CD4-positive, alpha-beta T cell treated with Interleukin-4 for 1 hour (primary cell): ENCODE results near the gene ZNF862.
A peak's percentile ranks its signal among the peaks of the same experiment; 100 is the strongest.

Source experiments
- DNase-seq, 2 donors: peaks; one replicate each; pipeline ENCODE4 v3.0.0-alpha.2; 2020 to 2022

Gene ZNF862

DNA sequence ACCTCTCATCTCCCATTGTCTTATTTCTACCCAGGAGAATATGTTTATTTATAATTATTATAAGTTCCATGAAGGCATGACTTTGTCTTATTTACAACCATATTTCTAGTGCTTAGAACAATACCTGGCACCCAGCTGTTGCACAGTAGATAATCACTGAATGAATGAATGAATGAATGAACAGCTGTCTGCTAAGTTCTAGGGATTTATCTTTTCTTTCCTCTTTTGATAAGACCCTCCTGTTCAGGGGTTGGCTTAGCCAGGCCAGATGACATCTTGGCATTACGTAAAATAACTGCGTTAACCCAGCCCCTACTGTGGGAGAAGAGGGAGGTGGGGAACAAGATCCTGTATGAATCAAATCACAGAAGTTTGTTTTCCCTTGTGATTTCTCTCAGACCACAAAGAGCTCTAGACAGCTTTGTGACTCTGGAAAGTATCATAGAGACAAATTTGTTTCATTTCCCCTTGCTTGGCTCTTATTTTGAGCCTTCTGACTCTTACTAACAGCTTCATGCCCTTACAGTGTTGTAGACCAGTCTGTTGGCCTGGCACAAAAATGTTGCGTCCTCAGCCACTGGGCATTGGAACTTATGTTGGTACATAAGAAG lies 8.4 kb downstream of the ZNF862 start:
- DNase-seq = no peak

DNA sequence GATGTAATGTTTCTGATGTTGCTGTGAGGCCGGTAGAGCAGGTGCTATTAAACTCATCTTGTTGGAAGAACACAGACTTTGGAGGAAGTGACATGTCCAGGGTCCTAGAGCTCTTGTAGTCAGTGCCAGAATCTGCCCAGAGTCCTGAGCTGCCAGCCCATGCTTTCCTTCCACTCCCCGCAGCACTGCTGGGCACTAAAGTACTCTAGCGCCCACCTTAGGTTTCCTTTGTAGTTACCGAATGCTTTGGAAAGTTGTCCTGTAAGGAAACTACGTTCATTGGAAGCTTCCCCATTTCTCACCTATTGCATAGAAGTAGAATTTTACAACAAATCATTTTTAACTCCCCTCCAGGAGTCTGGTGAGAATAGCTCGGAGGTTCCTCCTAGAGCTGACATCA lies 11.0 kb downstream of the ZNF862 start:
- DNase-seq = no peak

DNA sequence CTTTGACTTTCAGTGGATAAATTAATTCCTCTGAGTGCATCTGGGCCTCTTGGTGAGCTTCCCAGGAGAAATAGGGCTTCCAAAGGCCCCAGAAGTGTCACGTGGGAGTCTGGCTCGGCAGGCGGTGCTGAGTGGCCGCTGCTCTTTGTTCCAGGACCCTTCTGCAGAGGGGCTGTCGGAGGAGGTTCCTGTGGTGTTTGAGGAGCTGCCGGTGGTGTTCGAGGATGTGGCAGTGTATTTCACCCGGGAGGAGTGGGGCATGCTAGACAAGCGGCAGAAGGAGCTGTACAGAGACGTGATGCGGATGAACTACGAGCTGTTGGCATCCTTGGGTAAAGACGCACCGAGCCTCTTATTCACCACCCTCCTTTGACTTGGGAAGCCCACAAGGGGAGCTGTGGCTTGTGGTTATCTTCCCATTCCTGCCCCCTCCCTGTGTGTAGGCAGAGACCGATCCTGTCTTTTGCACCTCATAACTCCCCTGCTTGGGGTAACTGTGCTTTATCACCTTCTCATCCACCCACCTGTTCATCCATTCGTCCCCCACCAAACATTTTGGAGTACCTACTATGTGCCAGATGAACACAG lies 11.9 kb downstream of the ZNF862 start:
- DNase-seq = no peak

DNA sequence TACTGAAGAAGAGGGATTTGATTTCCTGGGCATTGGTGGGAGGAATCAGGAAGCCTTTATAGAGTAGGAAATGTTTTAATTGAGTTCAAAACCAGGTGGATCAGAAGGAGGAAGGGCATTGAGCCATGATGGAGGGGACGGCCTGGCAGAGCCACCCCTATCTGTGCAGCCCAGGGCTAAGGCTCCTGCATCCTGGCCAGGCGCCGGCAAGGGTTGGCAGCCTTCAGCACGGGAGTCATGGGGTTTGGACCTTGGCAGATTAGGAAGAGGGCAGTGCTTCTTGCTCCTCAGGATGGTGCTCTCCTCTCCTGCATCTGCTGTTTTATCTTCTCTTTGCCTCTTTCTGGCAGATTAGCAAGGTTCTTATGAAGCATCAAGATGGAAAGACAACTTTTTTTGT lies 12.5 kb downstream of the ZNF862 start:
- DNase-seq = no peak

GRCh38 chr7:149851449-149851848 lies 13.3 kb downstream of the ZNF862 start:
- no peak for DNase-seq

- no peak for DNase-seq
These were observed 15.0 kb downstream of the ZNF862 start for GRCh38 chr7:149853157-149853556.

DNA sequence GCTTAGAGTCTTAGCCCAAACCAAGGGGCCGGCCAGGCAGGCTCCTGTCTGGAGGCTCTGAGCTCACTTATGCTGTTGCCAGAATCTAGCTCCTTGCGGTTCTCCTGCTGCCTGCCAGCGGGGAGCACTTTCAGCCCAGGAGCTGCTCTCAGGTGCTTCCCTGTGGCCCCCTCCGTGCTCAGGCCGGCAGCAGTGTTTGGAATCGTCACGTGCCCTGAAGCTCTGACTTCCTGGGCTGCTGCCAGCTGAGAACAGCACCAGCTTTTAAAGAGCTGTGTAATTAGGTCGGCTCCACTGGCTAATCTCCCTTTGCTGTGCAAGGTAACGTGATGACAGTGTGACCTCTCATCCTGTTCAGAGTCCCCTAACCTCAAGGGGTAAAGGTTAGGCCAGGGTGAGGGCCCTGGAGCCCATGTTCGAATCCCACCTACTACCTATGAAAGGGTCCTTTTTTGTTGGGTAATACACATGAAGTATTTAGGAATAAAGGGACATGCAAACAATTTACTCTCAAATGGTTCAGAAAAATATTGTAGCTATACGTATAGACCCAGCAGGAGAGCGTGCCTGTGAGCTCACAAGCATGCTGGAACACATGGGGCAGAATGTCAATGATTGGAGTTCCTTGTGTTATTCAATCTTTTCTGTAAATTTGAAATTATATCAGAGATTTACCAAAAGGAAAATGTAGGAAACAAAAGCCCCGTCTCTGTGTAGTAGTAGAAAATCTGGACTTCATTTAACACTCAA lies 16.6 kb downstream of the ZNF862 start:
- peak in 1 of 2 donors; percentile 39 for DNase-seq

GRCh38 chr7:149855361-149856305 lies 17.5 kb downstream of the ZNF862 start:
- DNase-seq = no peak

- DNase-seq = peak in 1 of 2 donors; percentile 35
These were observed 18.4 kb downstream of the ZNF862 start for GRCh38 chr7:149856583-149856982.

GRCh38 chr7:149859369-149859768 lies 21.2 kb downstream of the ZNF862 start:
- no peak for DNase-seq

DNA sequence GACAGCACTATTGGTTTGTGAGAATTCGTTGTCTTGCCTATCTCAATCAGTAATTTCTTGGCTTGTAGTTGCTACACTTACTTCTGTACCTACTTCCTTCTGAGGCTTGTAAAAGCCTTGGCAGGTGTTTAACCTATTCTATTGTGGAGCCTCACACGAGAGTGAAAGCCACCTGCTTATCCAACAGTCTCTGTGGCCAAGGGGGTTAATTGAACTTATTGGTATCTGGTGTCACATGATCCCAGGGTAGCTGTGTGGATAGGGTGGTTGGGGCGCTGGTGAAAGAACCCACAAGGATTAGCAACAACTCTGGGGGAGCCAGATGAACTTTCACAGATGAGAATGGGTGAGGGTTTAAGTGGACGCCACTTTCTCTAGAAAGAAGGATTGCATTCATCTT lies 21.7 kb downstream of the ZNF862 start:
- DNase-seq = no peak

DNA sequence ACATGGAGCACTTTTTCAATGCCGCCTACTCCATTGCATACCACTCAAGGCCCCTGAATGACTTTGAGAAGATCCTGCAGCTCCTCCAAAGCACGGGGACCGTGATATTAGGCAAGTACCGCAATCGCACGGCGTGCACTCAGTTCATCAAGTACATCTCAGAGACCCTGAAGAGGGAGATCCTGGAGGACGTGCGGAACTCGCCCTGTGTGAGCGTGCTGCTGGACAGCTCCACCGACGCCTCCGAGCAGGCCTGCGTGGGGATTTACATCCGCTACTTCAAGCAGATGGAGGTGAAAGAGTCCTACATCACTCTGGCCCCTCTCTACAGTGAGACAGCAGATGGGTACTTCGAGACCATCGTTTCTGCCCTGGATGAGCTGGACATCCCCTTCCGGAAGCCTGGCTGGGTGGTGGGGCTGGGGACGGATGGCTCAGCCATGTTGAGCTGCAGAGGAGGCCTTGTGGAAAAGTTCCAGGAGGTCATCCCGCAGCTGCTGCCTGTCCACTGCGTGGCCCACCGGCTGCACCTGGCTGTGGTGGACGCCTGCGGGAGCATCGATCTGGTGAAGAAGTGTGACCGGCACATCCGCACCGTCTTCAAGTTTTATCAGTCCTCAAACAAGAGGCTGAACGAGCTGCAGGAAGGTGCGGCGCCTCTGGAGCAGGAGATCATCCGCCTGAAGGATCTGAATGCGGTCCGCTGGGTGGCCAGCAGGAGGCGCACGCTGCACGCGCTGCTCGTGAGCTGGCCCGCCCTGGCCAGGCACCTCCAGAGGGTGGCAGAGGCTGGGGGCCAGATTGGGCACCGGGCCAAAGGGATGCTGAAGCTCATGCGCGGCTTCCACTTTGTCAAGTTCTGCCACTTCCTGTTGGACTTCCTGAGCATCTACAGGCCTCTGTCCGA lies 22.9 kb downstream of the ZNF862 start:
- DNase-seq = no peak

GRCh38 chr7:149861728-149862045 lies 23.5 kb downstream of the ZNF862 start:
- DNase-seq = no peak

DNA sequence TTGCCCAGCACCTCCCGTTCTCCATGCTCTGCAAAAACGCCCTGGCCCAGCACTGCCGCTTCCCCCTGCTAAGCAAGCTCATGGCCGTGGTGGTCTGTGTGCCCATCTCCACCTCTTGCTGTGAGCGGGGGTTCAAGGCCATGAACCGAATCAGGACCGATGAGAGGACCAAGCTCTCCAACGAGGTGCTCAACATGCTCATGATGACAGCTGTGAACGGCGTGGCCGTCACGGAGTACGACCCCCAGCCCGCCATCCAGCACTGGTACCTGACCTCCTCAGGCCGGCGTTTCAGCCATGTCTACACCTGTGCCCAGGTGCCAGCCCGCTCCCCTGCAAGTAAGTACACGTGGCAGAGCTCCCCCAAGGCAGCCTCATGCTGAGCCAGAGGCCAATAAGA lies 24.0 kb downstream of the ZNF862 start:
- no peak for DNase-seq

GRCh38 chr7:149863500-149863899 lies 25.3 kb downstream of the ZNF862 start:
- DNase-seq = no peak

- no peak for DNase-seq
These were observed 25.8 kb downstream of the ZNF862 start for GRCh38 chr7:149864023-149864422.

DNA sequence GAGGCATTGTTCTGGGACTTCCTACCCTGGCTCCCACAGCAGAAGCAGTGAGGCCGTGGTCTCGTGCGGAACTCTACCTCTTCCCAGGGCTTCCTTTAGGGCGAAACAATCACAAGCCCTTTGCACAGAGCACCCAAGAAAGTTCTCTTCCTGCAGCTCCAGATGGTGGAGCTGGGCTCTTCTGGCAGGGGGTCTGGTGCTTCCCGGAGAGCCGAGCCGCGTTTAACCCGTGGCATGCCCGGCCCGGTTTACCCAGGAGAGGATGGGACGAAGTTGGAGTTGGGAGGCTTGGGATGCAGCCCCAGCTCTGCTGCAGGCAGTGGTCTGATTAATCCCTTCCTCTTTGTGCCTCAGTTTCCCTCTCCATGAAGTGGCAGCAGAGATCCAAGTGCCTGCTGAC lies 26.6 kb downstream of the ZNF862 start:
- DNase-seq = no peak

DNA sequence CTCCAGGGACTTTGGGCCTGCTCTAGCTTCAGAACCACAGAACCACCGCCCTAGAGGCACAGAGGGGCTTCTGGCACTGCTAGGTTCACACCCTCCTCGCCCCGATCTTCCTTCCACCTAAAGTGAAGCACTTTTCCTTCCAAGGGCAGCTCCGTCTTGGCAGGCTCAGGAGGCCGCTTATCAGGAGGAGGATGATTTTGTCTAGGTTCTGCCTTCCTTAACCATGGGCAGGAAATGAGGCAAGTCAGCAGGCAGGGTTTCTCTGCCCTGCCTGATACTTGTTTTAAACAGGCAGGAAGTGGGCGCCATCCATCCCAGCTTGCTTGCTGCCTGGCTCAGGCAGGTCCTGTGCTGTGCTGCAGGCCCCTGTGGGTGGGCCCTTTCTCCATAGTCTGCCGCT lies 27.3 kb downstream of the ZNF862 start:
- peak; percentile 49 to 65 for DNase-seq

DNA sequence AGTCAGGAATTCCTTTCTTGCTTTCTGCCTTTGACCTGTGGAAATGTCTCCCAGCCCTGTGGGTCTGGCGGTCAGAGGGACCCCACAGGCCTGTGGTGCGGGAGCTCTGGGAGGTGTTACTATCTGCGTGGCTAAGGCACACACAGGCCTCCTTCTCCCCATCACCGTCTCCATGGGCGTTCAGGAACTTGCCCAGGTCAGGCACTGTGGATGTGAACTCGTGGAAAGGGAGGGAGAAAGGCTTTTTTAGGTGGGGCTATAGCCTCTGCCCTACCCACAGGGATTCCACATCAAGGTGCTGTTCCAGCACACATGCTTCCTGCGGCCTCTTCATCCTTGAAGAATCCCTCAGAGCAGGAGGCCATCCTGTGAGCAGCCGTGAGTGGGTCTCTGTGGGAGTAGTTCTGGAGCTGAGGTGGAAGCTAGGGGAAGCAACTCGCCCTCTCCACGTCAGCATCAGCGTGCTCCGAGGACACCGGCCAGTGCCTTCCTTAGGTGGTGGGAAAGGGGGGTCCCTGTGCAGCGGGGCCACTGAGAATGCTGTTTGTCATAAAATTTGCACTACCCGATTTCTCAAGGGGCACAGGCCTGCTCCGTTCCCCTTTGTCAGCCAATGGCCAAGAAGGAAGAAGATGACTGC lies 28.1 kb downstream of the ZNF862 start:
- no peak for DNase-seq

DNA sequence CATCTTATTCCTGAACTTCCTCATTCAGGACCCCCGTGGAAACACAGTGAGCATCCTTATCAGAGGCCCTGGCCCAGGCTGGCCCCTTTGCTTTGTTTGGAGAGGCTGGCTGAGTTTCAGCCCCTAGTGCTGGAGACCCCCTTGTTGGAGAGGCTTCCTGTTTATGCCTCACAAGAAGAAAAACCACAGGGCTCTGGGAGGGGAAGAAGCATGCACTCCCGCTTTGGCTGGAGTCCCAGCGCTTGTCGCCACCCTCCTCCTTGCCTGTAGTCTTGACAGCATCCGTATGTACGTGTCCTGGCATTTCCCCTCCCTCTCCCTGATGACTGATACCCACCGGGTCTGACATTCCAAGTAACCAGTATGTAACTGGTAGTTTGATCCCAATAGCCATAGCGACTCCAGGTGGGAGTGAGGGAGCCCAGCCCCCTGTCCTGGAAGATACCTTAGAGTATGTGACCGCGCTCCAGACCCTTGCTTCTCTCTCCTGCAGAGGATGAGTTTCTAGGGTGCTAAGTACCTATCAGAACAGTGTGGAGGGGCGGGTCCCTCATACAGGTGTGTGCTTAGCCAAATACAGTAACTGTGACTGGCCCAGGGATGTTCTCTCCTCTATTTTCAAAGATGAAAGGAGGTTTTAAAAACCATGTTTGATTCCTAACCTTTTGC lies 28.7 kb downstream of the ZNF862 start:
- DNase-seq = no peak
